ENCODE data around the gene DMKN.

GRCh38 chr19:35556846-35557538 is 43.5 kb upstream of the DMKN start:
- TF ChIP-seq KAT2B (IDR thresholded peaks at IDR 0.05; ENCODE audit: low read depth, low read length) (no peak), HBP1 (CRISPR knock-in tag; IDR thresholded peaks at IDR 0.05) (no peak), CEBPB (tag; IDR thresholded peaks at IDR 0.05) (no peak), ZBTB8A (IDR thresholded peaks at IDR 0.05; ENCODE audit: partially characterized antibody) (no peak)
- TF ChIP-seq, protein P1, sequence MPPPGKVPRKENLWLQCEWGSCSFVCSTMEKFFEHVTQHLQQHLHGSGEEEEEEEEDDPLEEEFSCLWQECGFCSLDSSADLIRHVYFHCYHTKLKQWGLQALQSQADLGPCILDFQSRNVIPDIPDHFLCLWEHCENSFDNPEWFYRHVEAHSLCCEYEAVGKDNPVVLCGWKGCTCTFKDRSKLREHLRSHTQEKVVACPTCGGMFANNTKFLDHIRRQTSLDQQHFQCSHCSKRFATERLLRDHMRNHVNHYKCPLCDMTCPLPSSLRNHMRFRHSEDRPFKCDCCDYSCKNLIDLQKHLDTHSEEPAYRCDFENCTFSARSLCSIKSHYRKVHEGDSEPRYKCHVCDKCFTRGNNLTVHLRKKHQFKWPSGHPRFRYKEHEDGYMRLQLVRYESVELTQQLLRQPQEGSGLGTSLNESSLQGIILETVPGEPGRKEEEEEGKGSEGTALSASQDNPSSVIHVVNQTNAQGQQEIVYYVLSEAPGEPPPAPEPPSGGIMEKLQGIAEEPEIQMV (tag; conservative IDR thresholded peaks at IDR 0.05; ENCODE audit: low read depth) = no peak
